Adrenal gland (tissue), 12 donors: ENCODE measurements around the gene GMIP. TPM values are rescaled to one million over a fixed set of nuclear protein-coding genes. Genes with fewer than 3 reads are reported as not detected.
"Not testable (repeated sequence)": the region's sequence is repeated elsewhere in the genome, so short reads cannot be mapped to it uniquely, and the experiment has no call there.

Experiments used
- DNase-seq, 7 donors: peaks; one replicate each; pipeline ENCODE4 v3.0.0-alpha.2; 2019 to 2020
- H3K27ac ChIP-seq, 5 donors: fragments of 200-600 bp; sonication (generic) in 4 of 5; 1 replicate in 3 of 5; 2 replicates in 2 of 5; pipeline versions ENCODE4 v1.5.1 to v1.8.0; 2016 to 2020; ENCODE audit warnings: mild to moderate bottlenecking in 1 of 5
- H3K27me3 ChIP-seq: fragments of 200-600 bp; 2 replicates; pipeline ENCODE4 v1.8.0; 2021
- H3K36me3 ChIP-seq, 2 donors: fragments of 200-600 bp; replicated peaks in 1 of 2; 1 replicate in 1 of 2; 2 replicates in 1 of 2; pipeline versions ENCODE4 v1.5.1 to v1.8.0; 2018 to 2022
- H3K4me1 ChIP-seq, 2 donors: fragments of 200-600 bp; replicated peaks in 1 of 2; 1 replicate in 1 of 2; 2 replicates in 1 of 2; pipeline versions ENCODE4 v1.5.1 to v1.8.0; 2018 to 2021
- H3K4me3 ChIP-seq, 4 donors: fragments of 200-600 bp; sonication (generic) in 3 of 4; one replicate each; pipeline ENCODE4 v1.5.1; 2016 to 2018
- H3K9me3 ChIP-seq, 3 donors: fragments of 200-600 bp; sonication (generic) in 1 of 3; replicated peaks in 1 of 3; 1 replicate in 2 of 3; 2 replicates in 1 of 3; pipeline versions ENCODE4 v1.5.1 to v1.8.0; 2016 to 2021
- CTCF ChIP-seq, 6 experiments: fragments of 450-650 bp in 4 of 6; fragments of 200-600 bp in 2 of 6; sonication (generic) in 1 of 6; IDR thresholded peaks; 1 replicate in 5 of 6; 2 replicates in 1 of 6; pipeline versions ENCODE4 v1.5.1 to v1.8.0; 2016 to 2021; ENCODE audit warnings: antibody characterized with exemption in 6 of 6, mild to moderate bottlenecking in 2 of 6, moderate library complexity in 1 of 6
- POLR2A ChIP-seq, 2 donors: fragments of 450-650 bp; IDR thresholded peaks; one replicate each; pipeline ENCODE4 v1.6.1; 2017; ENCODE audit warnings: antibody characterized with exemption in 2 of 2, mild to moderate bottlenecking in 2 of 2, moderate library complexity in 1 of 2
- WGBS, 4 donors: extraction: QIAGEN DNeasy Blood & Tissue Kit in 2 of 4; methylation state at CpG; one replicate each; pipeline versions ENCODE4 v1.1.5 to v1.1.7; 2013 to 2017; 5-methylcytosine and 5-hydroxymethylcytosine counted together
- intact Hi-C, 2 donors: fragments of 100-400 bp; cut with DNase I; formaldehyde crosslinking; loops; one replicate each; pipeline versions ENCODE4 v1.14.1 to v1.15.0; 2022 to 2023
- polyA plus RNA-seq, 3 donors: library from polyadenylated mRNA; stranded (reverse); fragments of 200-250 nt in 2 of 3; fragments of 350-450 nt in 1 of 3; fragmentation: Illumina TruSeq in 1 of 3; extraction: RNeasy Lipid Tissue Mini Kit (QIAGEN cat#74804) in 1 of 3; gene quantifications; one replicate each; pipeline ENCODE4 v1.2.3, GENCODE V29; 2013 to 2014
- total RNA-seq, 9 donors: library from RNA; depleted of rRNA in 4 of 9; stranded (reverse); fragments of >200 nt in 4 of 9; fragments of 120-200 nt in 1 of 9; fragmentation: NEBNext Ultra II Directional in 1 of 9; extraction: Animal tissue kit (Norgen Biotek cat#: 25700) in 1 of 9; gene quantifications; one replicate each; pipeline versions ENCODE4 v1.1.0 to v1.2.4, GENCODE V29; 2013 to 2023
- donor health status: healthy with polysubstance abuse.
- donor health status: Bipolar disorder and iron deficiency.
- donor health status: DM: yes; HTN: yes; CAD: no.
- donor health status: DM: no; HTN: no; CAD: no.
- donor health status: DM: no; HTN: no; CAD: no.
- donor health status: DM: yes; HTN: yes; CAD: no.

GMIP gene
- total and polyA plus RNA-seq, 12 donors = 0.44 to 17.0 (median 9.6) TPM

DNA sequence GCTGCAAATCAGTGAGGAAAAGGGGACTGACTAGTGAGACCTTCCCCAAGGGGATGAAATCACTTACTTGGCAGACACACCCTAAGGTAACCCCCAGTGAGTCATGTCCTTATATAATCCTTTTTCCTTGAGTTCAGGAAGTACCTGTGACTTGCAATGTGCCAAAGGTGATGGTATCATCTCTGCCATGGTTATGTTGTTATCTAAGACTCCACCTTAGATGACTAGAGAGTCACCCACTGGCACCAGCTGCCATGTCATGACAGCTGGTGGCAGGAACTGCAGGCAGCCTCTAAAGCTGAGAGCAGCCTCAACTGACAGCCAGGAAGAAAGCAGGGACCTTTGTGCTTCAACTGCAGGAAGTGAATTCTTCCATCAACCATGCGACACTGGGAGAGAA, 37.4 kb downstream of the GMIP start:
- H3K27ac ChIP-seq = no peak overlapping the region
- H3K27me3 ChIP-seq = no peaks in the 10 kb centered on the region
- no peak overlapping the region for H3K4me3 ChIP-seq
- 63 to 88% (median 71%) methylated on average over 1 of the region's 1 CpG for WGBS, 4 donors
- TF ChIP-seq CTCF (IDR thresholded peaks at IDR 0.05) = no peak
- TF ChIP-seq POLR2A (IDR thresholded peaks at IDR 0.05) = no peak
- H3K9me3 ChIP-seq = no peaks in the 10 kb centered on the region
- intact Hi-C loops = no loop called here
- no peak for DNase-seq
- H3K4me1 ChIP-seq = no peaks in the 10 kb centered on the region
- no peaks in the 10 kb centered on the region for H3K36me3 ChIP-seq

DNA sequence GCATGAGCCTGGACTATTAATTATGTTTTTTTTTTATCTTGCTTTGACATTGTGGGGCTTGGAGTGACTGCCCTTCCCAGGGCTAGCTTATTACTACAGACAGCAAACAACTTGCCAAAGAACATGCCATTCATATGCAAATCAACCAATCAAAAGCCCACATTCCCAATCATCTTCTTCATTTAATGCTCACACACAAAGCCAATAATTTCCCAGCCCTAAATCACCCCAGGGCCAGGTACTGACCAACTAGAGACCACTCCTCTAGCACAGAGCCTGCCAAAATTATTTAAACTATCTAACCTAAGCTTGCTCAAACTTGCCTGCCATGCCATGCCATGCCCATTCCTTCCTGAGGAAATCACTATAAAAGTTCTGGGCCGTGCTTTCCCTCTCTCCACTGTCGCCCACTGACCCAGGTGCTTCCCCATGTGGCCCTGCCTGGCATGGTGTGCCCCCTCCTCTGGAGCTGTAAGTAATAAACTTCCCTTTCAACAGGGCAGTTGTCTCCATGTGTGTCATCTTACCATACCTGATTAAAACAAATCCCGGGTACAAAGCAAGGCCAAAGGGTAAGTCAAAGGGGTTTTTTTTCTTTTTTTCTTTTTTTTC, 40.6 kb downstream of the GMIP start:
- no peaks in the 10 kb centered on the region for H3K27me3 ChIP-seq
- no peak overlapping the region for H3K4me3 ChIP-seq
- TF ChIP-seq POLR2A (IDR thresholded peaks at IDR 0.05) = no peak
- no peak for TF ChIP-seq CTCF (IDR thresholded peaks at IDR 0.05)
- H3K9me3 ChIP-seq = no peaks in the 10 kb centered on the region
- intact Hi-C loops = no loop called here
- DNase-seq = no peak
- 59 to 65% (median 63%) methylated on average over 3 of the region's 3 CpGs for whole genome bisulfite sequencing, 4 donors
- H3K4me1 ChIP-seq = no peaks in the 10 kb centered on the region
- H3K36me3 ChIP-seq = no peaks in the 10 kb centered on the region
- no peak overlapping the region for H3K27ac ChIP-seq

DNA sequence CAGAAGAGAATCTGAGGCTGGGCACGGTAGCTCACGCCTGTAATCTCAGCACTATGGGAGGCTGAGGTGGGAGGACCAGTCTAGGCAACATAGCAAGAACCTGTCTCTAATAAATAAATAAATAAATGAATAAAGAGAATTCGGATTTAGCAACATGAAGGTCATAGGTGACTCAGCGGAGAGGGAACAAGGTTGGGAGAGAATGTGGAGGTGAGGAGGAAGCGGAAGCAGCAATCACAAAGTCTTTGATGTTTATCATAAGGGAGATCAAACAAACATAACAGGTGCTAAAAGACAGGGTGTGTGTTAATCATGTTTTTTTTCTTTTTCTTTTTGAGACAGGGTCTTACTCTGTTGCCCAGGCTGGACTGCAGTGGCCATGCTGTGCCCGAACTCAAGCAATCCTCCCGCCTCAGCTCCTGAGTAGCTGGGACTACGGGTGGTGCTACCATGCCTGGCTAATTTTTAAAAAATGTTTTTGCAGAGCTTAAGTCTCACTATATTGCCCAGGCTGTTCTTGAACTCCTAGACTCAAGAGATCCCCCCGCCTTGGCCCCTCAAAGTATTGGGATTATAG, 41.2 kb downstream of the GMIP start:
- H3K4me3 ChIP-seq = no peak overlapping the region
- no peak for TF ChIP-seq CTCF (IDR thresholded peaks at IDR 0.05)
- no peak for TF ChIP-seq POLR2A (IDR thresholded peaks at IDR 0.05)
- no peaks in the 10 kb centered on the region for H3K36me3 ChIP-seq
- H3K9me3 ChIP-seq = no peaks in the 10 kb centered on the region
- H3K27ac ChIP-seq = no peak overlapping the region
- no peaks in the 10 kb centered on the region for H3K4me1 ChIP-seq
- intact Hi-C loops = no loop called here
- no peaks in the 10 kb centered on the region for H3K27me3 ChIP-seq
- no peak for DNase-seq
- 68 to 73% (median 72%) methylated on average over 9 of the region's 9 CpGs for WGBS, 4 donors

GRCh38 chr19:19600793-19601330, 42.6 kb downstream of the GMIP start:
- no peaks in the 10 kb centered on the region for H3K4me1 ChIP-seq
- DNase-seq = no peak
- TF ChIP-seq POLR2A (IDR thresholded peaks at IDR 0.05) (no peak), CTCF (IDR thresholded peaks at IDR 0.05) (no peak)
- 81 to 93% (median 83%) methylated on average over 1 of the region's 1 CpG for WGBS, 4 donors
- H3K27me3 ChIP-seq = no peaks in the 10 kb centered on the region
- no peak overlapping the region for H3K4me3 ChIP-seq
- no peak overlapping the region for H3K27ac ChIP-seq
- H3K36me3 ChIP-seq = no peaks in the 10 kb centered on the region
- intact Hi-C loops = no loop called here
- no peaks in the 10 kb centered on the region for H3K9me3 ChIP-seq

DNA sequence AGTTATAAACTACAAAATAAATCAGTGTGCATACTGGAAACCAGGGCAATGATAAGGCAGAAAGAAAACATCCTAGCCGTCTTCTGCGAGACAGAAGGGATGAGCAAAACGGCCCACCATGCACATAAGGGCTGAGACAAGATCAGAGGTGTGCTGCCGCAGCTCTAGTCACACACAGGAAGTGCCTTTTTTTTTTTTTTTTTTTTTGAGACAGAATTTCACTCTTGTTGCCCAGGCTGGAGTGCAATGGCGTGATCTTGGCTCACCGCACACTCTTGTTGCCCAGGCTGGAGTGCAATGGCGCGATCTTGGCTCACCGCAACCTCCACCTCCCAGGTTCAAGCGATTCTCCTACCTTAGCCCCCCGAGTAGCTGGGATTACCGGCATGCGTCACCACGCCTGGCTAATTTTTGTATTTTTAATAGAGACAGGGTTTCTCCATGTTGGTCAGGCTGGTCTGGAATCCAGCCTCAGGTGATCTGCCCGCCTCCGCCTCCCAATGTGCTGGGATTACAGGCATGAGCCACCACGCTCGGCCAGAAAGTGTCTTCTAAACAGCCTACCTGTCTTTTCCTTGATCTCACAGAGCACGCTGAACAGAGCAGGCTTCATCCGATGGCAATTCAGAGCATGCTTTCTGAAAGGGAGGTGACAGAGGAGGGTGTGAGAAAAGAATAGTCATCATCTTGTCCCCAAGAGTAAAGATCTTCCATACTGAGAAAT, 44.6 kb downstream of the GMIP start:
- H3K4me3 ChIP-seq, H3K27me3 ChIP-seq, H3K4me1 ChIP-seq, H3K27ac ChIP-seq, H3K9me3 ChIP-seq, intact Hi-C loops, H3K36me3 ChIP-seq, DNase-seq: not testable (repeated sequence)
- WGBS, 4 donors = 82 to 92% (median 90%) methylated on average over 20 of the region's 20 CpGs
